HCT116 (cell line): ENCODE data around the gene C2CD4B. TPM values are rescaled to one million over a fixed set of nuclear protein-coding genes. Genes with fewer than 3 reads are reported as not detected.

Experiments used
- ATAC-seq: fragments of 200-7000 bp; cut with Tn5 transposase; 2 replicates; pipeline ENCODE4 v1.9.1; 2020; ENCODE audit warnings: mild to moderate bottlenecking, moderate library complexity
- BruUV-seq: library from RNA; stranded (reverse); fragments of 400-500 nt; replicated peaks from 2 replicates; lab custom pipeline; 2021; lab: Mats Ljungman, UMichigan
- CTCF ChIA-PET: fragments of 300-600 bp; sonication (Branson Sonifier 250); formaldehyde crosslinking; loops from one replicate; lab custom pipeline; 2021; ENCODE audit warnings: antibody characterized with exemption; lab: Charles Lee
- POLR2A ChIA-PET: fragments of 300-600, 350-600 bp; sonication (Branson Sonifier 250); formaldehyde crosslinking; loops from one replicate; lab custom pipeline; 2021; ENCODE audit warnings: antibody characterized with exemption; lab: Charles Lee
- RAD21 ChIA-PET, 2 experiments: fragments of 300-600 bp; sonication (Branson Sonifier 250); formaldehyde crosslinking; loops; one replicate each; lab custom pipeline; 2023; ENCODE audit warnings: low total read pairs in 2 of 2; ENCODE audit not compliant: uncharacterized antibody in 2 of 2, unreplicated experiment in 2 of 2, low non-redundant PET in 1 of 2; lab: Charles Lee
- DNase-seq: peaks from one replicate; pipeline ENCODE4 v3.0.0-alpha.2; 2010; ENCODE audit warnings: low read depth, low spot score
- H2AFZ ChIP-seq: fragments of 200-600 bp; shearing (Covaris generic), sonication (generic); 2 replicates; pipeline ENCODE4 v1.6.1; 2017; ENCODE audit warnings: low read depth, mixed run types, mixed read lengths, antibody characterized with exemption, low read length; ENCODE audit not compliant: poor library complexity, severe bottlenecking
- H3K27ac ChIP-seq: 2 replicates; pipeline ENCODE4 v1.5.1; 2012; ENCODE audit warnings: low read depth, low read length
- H3K27me3 ChIP-seq: fragments of 200-600 bp; sonication (generic); 2 replicates; pipeline ENCODE4 v1.6.1; 2016; ENCODE audit warnings: mixed run types, low read length, mixed read lengths; ENCODE audit not compliant: insufficient read depth
- H3K36me3 ChIP-seq, 2 experiments: fragments of 200-500 bp in 1 of 2; fragments of 200-600 bp in 1 of 2; sonication (Bioruptor generic) in 1 of 2; sonication (generic) in 1 of 2; 2 replicates each; pipeline versions ENCODE4 v1.5.1 to v1.6.1; 2014 to 2016; ENCODE audit warnings: low read length in 2 of 2, inconsistent platforms in 1 of 2, mixed read lengths in 1 of 2, mixed run types in 1 of 2; ENCODE audit not compliant: insufficient read depth in 2 of 2, control insufficient read depth in 1 of 2
- H3K4me1 ChIP-seq, 2 experiments: fragments of 200-600 bp in 1 of 2; sonication (generic) in 1 of 2; 2 replicates each; pipeline versions ENCODE4 v1.5.1 to v1.6.1; 2012 to 2017; ENCODE audit warnings: low read length in 2 of 2, inconsistent platforms in 1 of 2, mild to moderate bottlenecking in 1 of 2, mixed read lengths in 1 of 2, mixed run types in 1 of 2, moderate library complexity in 1 of 2; ENCODE audit not compliant: insufficient read depth in 2 of 2, control insufficient read depth in 1 of 2
- H3K4me2 ChIP-seq: fragments of 200-600 bp; sonication (generic); 2 replicates; pipeline ENCODE4 v1.6.1; 2017; ENCODE audit warnings: mixed run types, low read length, mixed read lengths
- H3K4me3 ChIP-seq, 2 experiments: fragments of 200-600 bp in 1 of 2; sonication (generic) in 1 of 2; replicated peaks in 1 of 2; 2 replicates each; pipeline ENCODE4 v1.5.1; 2011 to 2016; ENCODE audit warnings: low read length in 2 of 2, control low read depth in 1 of 2, low read depth in 1 of 2, mild to moderate bottlenecking in 1 of 2, mixed read lengths in 1 of 2, mixed run types in 1 of 2
- H3K79me2 ChIP-seq: fragments of 200-600 bp; sonication (generic); 2 replicates; pipeline ENCODE4 v1.6.1; 2017; ENCODE audit warnings: mild to moderate bottlenecking, mixed run types, low read length, moderate library complexity, mixed read lengths; ENCODE audit not compliant: insufficient read depth
- H3K9ac ChIP-seq: fragments of 200-600 bp; sonication (generic); 2 replicates; pipeline ENCODE4 v1.6.1; 2016; ENCODE audit warnings: low read length, mixed read lengths
- H3K9me2 ChIP-seq: fragments of 200-600 bp; sonication (generic), shearing (Covaris generic); 2 replicates; pipeline ENCODE4 v1.6.1; 2017; ENCODE audit warnings: mixed run types, mild to moderate bottlenecking, moderate library complexity; ENCODE audit not compliant: insufficient read depth
- H3K9me3 ChIP-seq, 2 experiments: fragments of 200-500 bp in 1 of 2; fragments of 200-600 bp in 1 of 2; sonication (Bioruptor generic) in 1 of 2; sonication (generic) in 1 of 2; 2 replicates each; pipeline ENCODE4 v1.6.1; 2014 to 2017; ENCODE audit warnings: low read length in 2 of 2, mixed read lengths in 2 of 2, inconsistent platforms in 1 of 2, low read depth in 1 of 2, mild to moderate bottlenecking in 1 of 2, mixed run types in 1 of 2, moderate library complexity in 1 of 2; ENCODE audit not compliant: control insufficient read depth in 1 of 2, insufficient read depth in 1 of 2
- H4K20me1 ChIP-seq: fragments of 200-600 bp; sonication (generic), shearing (Covaris generic); 2 replicates; pipeline ENCODE4 v1.6.1; 2017; ENCODE audit warnings: mixed run types, mild to moderate bottlenecking, moderate library complexity; ENCODE audit not compliant: insufficient read depth
- CBX3 ChIP-seq: IDR thresholded peaks from 2 replicates; pipeline ENCODE4 v1.6.1; 2012; ENCODE audit warnings: low read depth
- EGR1 ChIP-seq: IDR thresholded peaks from 2 replicates; pipeline ENCODE4 v1.6.1; 2012; ENCODE audit warnings: low read depth
- EZH2 ChIP-seq: fragments of 200-600 bp; sonication (generic); IDR thresholded peaks from 2 replicates; pipeline ENCODE4 v1.6.1; 2017; ENCODE audit warnings: antibody characterized with exemption, mixed run types
- EZH2phosphoT487 ChIP-seq: fragments of 200-600 bp; IDR thresholded peaks from 2 replicates; pipeline ENCODE4 v1.6.1; 2018; ENCODE audit warnings: antibody characterized with exemption, borderline replicate concordance
- JUND ChIP-seq: IDR thresholded peaks from 2 replicates; pipeline ENCODE4 v1.6.1; 2012
- POLR2AphosphoS5 ChIP-seq: IDR thresholded peaks from 2 replicates; pipeline ENCODE4 v1.6.1; 2011; ENCODE audit warnings: mild to moderate bottlenecking, low read depth, low read length, moderate library complexity
- SIN3A ChIP-seq: IDR thresholded peaks from 2 replicates; pipeline ENCODE4 v1.6.1; 2012; ENCODE audit warnings: low read depth
- SRF ChIP-seq: IDR thresholded peaks from 2 replicates; pipeline ENCODE4 v1.6.1; 2012; ENCODE audit warnings: low read depth
- TCF7L2 ChIP-seq: IDR thresholded peaks from 2 replicates; pipeline ENCODE4 v1.7.0; 2011; ENCODE audit warnings: borderline replicate concordance, inconsistent platforms; ENCODE audit not compliant: insufficient read depth, insufficient read length; ENCODE audit errors: extremely low read depth
- YY1 ChIP-seq: IDR thresholded peaks from 2 replicates; pipeline ENCODE4 v1.6.1; 2011; ENCODE audit warnings: low read length, low read depth, moderate library complexity, mild to moderate bottlenecking; ENCODE audit not compliant: insufficient replicate concordance; ENCODE audit errors: extremely low read depth
- ZFX ChIP-seq: fragments of 450-650 bp; IDR thresholded peaks from 2 replicates; pipeline ENCODE4 v1.6.1; 2017
- ZNF274 ChIP-seq: fragments of 200-500 bp; sonication (Bioruptor generic); IDR thresholded peaks from 2 replicates; pipeline ENCODE4 v1.6.1; 2014; ENCODE audit warnings: mild to moderate bottlenecking, low read depth, low read length, inconsistent platforms
- intact Hi-C: fragments of 100-400 bp; cut with micrococcal nuclease; formaldehyde crosslinking; loops from 2 replicates; pipeline ENCODE4 v1.10.0; 2022
- total RNA-seq: library from RNA; stranded (reverse); gene quantifications from one replicate; pipeline ENCODE4 v1.2.1, GENCODE V29; 2021; ENCODE audit not compliant: unreplicated experiment
- TF ChIP-seq, protein P1 (sequence below): IDR thresholded peaks from 2 replicates; pipeline ENCODE4 v1.6.1; 2011; ENCODE audit warnings: mild to moderate bottlenecking, low read length, moderate library complexity; ENCODE audit not compliant: insufficient replicate concordance; ENCODE audit errors: extremely low read depth
- TF ChIP-seq, protein P2 (sequence below): IDR thresholded peaks from 2 replicates; pipeline ENCODE4 v1.6.1; 2012
- TF ChIP-seq, protein P3 (sequence below): IDR thresholded peaks from 2 replicates; pipeline ENCODE4 v1.6.1; 2012

The C2CD4B gene
- total RNA-seq, 1 experiment from 2014 or later = not detected

DNA sequence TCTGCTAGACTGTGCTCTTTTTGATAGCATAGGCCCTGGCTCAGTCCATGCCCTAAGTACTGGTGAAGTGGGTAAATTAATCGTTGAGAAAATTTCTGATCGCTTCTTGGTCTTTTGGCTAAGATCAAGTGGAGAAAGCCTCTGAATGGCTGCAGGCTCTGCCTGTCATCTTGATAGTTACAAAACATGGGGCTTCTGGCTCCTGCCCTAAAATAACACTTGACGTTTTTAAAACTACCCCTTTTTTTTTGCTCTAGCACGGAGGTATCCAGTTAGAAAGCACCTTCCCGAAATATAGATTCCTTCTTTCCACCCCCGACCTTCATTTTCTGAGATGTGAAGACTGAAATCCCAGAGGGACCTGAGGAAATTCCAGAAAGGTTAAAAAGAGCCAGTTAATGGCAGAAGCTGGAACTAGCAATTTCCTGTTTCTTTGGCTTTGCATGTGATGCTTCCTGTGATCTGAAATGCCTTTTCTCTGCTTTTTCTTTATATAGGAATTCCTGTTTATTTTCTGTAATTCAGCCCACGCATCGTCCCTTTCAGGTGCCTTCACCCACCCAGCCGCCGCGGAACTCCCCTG lies 799 bp upstream of the C2CD4B start:
- ChIA-PET CTCF (no interaction called here), POLR2A (no interaction called here), RAD21 (no interaction called here)
- Histone ChIP-seq H3K79me2 (no peaks in the 10 kb centered on the region), H3K9me3 (no peaks in the 10 kb centered on the region), H3K27ac (no peak overlapping the region), H4K20me1 (no peaks in the 10 kb centered on the region), H3K4me1 (no peaks in the 10 kb centered on the region), H3K36me3 (no peaks in the 10 kb centered on the region), H3K27me3 (no peaks in the 10 kb centered on the region), H3K4me2 (no peak overlapping the region), H3K9me2 (no peaks in the 10 kb centered on the region), H2AFZ (no peak overlapping the region), H3K4me3 (no peak overlapping the region), H3K9ac (no peak overlapping the region)
- no TSS peak for BruUV-seq
- TF ChIP-seq, protein P1, sequence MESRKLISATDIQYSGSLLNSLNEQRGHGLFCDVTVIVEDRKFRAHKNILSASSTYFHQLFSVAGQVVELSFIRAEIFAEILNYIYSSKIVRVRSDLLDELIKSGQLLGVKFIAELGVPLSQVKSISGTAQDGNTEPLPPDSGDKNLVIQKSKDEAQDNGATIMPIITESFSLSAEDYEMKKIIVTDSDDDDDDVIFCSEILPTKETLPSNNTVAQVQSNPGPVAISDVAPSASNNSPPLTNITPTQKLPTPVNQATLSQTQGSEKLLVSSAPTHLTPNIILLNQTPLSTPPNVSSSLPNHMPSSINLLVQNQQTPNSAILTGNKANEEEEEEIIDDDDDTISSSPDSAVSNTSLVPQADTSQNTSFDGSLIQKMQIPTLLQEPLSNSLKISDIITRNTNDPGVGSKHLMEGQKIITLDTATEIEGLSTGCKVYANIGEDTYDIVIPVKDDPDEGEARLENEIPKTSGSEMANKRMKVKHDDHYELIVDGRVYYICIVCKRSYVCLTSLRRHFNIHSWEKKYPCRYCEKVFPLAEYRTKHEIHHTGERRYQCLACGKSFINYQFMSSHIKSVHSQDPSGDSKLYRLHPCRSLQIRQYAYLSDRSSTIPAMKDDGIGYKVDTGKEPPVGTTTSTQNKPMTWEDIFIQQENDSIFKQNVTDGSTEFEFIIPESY = no peak
- no peak for TF ChIP-seq ZNF274
- no peak for TF ChIP-seq SIN3A
- TF ChIP-seq TCF7L2 = no peak
- TF ChIP-seq EGR1 = no peak
- TF ChIP-seq EZH2phosphoT487 = no peak
- no peak for TF ChIP-seq CBX3
- TF ChIP-seq, protein P2, sequence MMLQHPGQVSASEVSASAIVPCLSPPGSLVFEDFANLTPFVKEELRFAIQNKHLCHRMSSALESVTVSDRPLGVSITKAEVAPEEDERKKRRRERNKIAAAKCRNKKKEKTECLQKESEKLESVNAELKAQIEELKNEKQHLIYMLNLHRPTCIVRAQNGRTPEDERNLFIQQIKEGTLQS = no peak
- TF ChIP-seq, protein P3, sequence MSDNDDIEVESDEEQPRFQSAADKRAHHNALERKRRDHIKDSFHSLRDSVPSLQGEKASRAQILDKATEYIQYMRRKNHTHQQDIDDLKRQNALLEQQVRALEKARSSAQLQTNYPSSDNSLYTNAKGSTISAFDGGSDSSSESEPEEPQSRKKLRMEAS = no peak
- TF ChIP-seq EZH2 = no peak
- TF ChIP-seq POLR2AphosphoS5 = no peak
- no peak for TF ChIP-seq YY1
- no peak for TF ChIP-seq ZFX
- TF ChIP-seq JUND = no peak
- no peak for TF ChIP-seq SRF
- no peak for DNase-seq
- no peak for ATAC-seq
- intact Hi-C loops = no loop called here
